IPS-18c (cell line): Measurements from ENCODE around the gene PPIL6.
A peak's percentile ranks its signal among the peaks of the same experiment; 100 is the strongest.

Experiments
- H3K4me3 ChIP-seq: 2 replicates; pipeline ENCODE4 v1.7.0; 2013; ENCODE audit warnings: low read depth, mild to moderate bottlenecking, low read length, moderate library complexity; ENCODE audit not compliant: insufficient read depth
- H3K9me3 ChIP-seq: one replicate; pipeline ENCODE4 v1.6.1; 2013; ENCODE audit warnings: mild to moderate bottlenecking, low read length, moderate library complexity; ENCODE audit not compliant: control insufficient read depth, insufficient read depth

Gene PPIL6

DNA sequence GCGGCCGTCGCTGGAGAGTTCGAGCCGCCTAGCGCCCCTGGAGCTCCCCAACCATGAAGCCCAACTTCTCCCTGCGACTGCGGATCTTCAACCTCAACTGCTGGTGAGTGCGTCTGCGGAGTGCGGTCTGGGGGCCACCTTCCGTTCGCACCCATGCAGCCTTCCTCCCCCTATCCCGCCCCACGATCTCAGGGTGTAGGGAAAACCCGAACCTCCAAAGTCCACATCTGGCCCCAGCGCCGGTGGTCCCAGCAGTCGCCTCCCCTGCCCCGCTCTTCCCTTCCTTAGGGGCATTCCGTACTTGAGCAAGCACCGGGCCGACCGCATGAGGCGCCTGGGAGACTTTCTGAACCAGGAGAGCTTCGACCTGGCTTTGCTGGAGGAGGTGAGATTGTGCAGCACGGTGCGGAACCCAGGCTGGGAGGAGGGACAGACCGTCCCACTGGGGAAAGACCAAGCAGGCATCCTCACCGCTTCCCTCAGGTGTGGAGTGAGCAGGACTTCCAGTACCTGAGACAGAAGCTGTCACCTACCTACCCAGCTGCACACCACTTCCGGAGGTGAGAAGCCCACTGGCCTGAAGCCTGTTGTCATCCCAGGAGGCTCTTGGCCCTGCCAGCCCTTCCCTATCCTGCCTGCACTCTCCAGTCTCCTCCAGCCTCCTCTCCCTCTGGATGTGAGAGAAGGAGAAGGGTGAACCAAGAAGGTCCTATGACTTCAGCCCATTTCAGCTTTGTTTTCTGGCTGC is 815 bp upstream of the PPIL6 start:
- Histone ChIP-seq H3K4me3 (peak overlapping the region; percentile 96), H3K9me3 (no peaks in the 10 kb centered on the region)

DNA sequence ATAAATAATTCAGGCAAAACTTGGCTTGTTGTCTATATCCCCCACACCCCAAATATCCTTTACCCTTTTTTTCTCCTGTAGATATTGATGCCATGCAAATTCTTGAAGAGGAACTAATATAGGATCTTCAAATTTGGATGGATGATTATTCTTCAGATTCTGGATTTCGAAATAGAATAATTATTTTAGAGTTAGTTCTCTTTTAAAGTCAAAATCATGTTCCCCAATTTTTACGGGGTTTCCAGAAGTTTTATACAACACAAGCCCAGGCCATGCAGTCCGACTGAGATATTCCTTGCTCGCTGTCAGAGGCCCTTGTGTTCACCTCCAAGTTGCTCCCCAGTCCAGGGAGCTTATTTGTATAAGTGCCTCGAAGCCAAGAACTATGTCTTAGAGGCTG is 4.4 kb downstream of the PPIL6 start:
- H3K4me3 ChIP-seq: no peak overlapping the region
- no peaks in the 10 kb centered on the region for H3K9me3 ChIP-seq

DNA sequence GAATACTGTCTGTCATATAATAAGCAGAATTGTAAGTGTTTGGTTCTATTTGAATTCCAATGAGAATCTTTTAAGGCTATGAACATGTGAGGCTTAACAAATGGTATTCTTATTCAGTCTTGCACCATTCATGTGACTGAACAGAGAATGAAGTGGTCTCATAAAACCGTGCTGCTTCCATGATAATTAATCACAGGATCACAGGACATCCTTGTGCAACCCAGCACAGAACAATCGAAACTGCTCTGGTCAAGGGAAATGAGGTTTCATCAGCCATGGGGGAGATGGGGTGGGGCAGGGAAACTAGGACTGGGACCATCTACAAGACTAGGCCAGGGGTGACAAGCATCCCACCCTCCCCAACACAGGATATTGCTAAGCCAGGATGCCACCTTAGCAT is 6.0 kb downstream of the PPIL6 start:
- no peaks in the 10 kb centered on the region for H3K9me3 ChIP-seq
- no peak overlapping the region for H3K4me3 ChIP-seq

DNA sequence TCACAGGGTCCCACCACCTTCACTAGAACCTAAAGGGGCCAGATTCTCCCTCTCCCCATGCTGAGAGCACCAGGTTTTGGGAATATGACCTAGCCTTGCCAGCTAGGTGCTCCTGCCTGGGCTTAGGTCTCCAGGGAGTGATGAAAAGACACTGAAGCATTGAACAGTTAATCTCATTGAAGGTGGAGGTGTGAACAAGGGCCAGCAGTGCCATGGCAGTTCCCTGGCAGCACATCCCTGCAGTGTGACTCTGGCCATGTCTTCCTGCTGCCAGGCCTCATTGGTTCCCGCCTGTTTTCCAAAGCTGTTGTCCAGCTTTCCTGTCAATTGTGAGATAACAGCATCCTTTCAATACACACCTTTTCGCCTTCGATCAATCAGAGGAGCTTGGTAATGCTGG is 10.9 kb downstream of the PPIL6 start:
- Histone ChIP-seq H3K4me3 (no peak overlapping the region), H3K9me3 (no peaks in the 10 kb centered on the region)

DNA sequence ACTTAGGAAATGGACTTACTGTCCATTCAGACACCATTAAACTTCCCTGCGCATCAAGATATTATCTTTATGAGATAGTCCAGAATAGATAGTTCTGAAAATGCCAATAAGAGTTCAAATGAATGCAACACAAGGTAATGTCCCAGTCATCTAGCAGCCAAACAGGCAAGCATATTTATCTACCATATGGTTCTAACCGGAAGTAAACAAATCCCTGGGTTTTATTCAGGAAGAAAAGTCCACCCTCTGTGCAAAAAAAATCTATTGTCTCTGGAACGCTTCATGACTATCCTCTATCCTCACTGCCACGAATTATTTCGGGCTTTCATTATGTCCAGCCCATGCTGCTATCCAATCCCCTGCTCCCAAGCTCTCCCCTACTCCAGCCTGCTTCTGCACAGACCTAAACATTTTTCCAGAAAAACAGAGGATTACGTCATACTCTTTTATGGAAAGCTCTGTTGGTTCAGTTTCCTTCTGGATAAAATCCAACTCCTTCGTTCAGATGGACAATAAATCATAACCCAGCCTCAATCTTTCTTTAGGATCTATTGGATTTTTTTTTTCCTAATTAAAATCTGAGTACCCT is 11.4 kb downstream of the PPIL6 start:
- no peak overlapping the region for H3K4me3 ChIP-seq
- H3K9me3 ChIP-seq: no peaks in the 10 kb centered on the region

DNA sequence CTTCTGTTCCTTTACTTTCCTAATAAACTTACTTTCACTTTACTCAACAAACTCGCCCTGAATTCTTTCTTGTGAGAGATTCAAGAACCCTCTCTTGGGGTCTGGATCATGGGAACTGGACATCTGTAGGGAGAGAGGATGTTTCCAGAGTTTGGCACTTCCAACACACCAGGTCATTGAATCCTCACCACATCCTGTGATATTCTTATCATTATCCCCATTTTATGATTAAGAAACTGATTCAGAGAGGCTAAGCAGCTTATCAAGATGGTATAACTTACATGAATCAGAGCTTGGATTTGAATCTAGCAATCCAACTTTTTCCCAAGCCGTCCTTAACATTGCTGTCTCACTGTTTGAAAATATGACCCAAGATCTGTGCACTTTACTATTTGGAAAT is 15.5 kb downstream of the PPIL6 start:
- H3K4me3 ChIP-seq: no peak overlapping the region
- no peaks in the 10 kb centered on the region for H3K9me3 ChIP-seq

DNA sequence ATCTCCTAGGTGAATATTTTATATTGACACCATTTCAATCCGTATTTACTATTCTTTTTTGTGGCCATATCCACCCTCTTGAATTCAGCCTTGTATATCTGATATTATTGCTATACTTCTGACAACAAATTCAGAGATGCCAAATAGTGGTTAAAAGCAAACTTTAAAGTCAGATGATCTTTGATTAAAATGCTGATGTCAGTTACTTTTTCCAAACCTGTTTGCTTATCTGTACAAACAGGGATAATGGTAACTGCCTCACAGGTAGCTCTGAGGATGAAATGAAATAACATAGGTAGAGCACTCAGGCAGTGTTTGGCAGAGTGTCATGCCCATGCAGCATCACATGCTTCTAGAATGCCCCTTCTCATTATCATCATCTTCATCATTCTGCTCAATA is 19.2 kb downstream of the PPIL6 start:
- no peak overlapping the region for H3K4me3 ChIP-seq
- no peaks in the 10 kb centered on the region for H3K9me3 ChIP-seq

DNA sequence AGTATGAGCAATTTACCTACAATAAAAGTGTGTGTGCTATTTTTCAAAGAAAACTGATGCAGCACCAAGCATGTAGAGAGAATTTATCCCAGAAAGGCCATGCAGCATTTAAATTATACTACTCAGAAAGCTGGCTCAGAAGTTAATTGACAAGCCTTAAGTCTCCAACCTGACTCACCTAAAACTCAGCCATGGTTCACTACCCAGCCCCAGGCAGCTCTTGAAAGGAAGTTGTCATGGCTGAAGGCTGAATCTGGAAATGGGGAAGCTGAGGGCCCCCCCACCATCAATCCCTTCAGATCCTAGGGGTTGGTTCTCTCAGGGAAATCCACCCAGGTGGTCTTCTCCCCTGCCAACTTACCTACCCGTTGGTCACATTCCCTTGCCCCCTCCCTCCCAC is 19.7 kb downstream of the PPIL6 start:
- no peak overlapping the region for H3K4me3 ChIP-seq
- H3K9me3 ChIP-seq: no peaks in the 10 kb centered on the region

DNA sequence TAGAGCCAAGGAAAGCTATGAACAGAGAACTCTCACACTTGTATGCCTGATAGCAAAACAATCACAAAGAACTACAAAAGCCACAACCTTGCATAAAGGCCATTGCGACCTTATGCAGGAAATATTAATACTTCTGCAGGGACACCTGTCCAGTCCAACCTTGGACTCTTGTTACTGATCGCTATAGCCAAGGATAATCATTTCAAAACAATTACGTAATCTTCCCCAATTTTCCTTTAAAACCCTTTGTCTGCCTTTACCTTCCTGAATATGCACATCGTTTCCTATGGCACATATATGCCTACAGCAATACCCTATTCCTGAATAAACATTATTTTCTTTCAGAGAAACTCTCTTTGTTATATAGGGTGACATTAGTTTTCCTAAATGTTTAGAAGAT is 22.8 kb downstream of the PPIL6 start:
- Histone ChIP-seq H3K4me3 (no peak overlapping the region), H3K9me3 (no peaks in the 10 kb centered on the region)

DNA sequence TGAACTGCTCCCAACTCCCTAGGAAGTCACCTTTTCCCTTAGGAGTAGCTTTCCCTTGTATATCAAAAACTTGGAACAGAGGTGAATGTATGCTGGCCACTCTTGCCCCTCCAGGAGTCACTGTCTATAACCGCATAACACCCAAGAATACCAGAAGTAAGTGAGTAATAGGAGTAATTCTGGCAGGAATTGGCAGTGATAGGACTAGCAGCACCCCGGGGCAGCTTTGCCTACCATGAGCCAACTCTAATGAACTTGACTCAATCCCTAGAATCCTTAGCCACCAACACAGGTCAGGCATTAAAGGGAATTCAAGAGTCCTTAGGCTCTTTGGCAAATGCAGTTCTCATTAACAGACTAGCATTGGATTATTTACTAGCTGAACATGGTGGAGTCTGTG is 29.4 kb downstream of the PPIL6 start:
- H3K4me3 ChIP-seq: no peak overlapping the region
- no peaks in the 10 kb centered on the region for H3K9me3 ChIP-seq

DNA sequence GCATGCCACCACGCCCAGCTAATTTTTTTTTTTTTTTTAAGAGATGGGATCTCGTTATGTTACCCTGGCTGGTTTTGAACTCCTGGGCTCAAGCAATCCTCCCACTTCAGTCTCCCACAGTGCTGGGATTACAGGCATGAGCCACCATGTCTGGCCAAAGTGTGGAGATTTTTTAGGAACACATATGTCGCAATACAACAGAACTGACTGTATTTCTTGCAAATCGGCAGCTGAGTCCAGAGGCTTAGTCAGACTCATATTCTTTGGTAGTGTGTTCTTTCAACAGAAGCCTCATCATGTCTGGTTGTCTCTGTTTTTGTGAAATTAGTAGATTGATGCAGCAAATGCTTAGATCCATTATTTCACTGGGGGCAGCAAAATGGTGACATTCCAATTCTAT is 34.2 kb downstream of the PPIL6 start:
- no peaks in the 10 kb centered on the region for H3K9me3 ChIP-seq

DNA sequence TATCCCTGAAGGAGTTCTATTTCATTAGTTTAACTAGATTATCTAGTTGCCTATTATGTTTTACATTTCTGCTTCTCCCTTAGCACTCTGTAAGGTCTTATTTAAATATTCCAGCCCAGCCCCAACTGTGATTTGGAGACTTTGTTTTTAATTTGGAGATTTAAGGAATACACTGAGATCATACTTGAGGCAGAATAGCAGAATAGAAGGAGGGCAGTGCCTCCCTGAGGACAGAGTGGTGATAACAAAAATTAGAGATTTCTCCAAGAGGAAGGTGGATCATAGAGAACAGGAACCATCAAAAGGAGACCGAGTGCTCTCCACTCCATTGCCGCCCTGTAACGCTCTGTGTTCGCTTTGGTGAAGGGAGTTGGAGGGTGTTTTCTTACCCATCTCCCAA is 43.4 kb downstream of the PPIL6 start:
- H3K4me3 ChIP-seq: no peak overlapping the region
- no peaks in the 10 kb centered on the region for H3K9me3 ChIP-seq

More for the DNA sequence above, 34.2 kb downstream of the PPIL6 start:
- H3K4me3 ChIP-seq: no peak overlapping the region

DNA sequence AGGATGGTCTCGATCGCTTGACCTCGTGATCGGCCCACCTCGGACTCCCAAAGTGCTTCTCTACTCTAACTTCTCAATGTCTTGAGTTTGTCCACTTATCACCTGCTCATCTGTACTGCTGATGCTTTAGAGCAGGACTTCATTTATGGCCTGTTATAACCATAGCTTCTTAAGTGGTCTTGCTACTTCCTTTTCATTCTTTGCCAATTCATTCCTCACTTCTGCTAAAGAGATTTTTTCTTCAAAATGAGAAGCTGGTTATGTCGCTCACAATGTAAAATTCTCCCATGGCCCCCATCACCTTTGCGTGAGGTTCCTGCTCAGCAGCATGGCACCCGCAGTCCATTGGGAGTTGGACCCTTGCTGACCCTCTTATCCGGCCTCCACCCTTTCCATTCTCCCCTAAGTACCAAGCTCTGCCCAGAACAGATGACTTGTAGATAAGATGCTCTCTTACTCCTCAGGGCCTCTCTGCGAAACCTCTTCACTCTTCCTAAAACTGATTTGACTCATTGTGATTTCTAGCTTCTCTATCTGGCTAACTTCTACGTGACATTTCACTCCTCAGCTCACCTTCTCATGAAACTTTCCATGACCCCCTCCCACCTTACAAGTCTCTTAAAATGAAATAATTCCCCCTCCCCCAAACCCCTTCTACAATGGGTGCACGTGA is 44.2 kb downstream of the PPIL6 start:
- H3K9me3 ChIP-seq: no peaks in the 10 kb centered on the region
- H3K4me3 ChIP-seq: no peak overlapping the region

DNA sequence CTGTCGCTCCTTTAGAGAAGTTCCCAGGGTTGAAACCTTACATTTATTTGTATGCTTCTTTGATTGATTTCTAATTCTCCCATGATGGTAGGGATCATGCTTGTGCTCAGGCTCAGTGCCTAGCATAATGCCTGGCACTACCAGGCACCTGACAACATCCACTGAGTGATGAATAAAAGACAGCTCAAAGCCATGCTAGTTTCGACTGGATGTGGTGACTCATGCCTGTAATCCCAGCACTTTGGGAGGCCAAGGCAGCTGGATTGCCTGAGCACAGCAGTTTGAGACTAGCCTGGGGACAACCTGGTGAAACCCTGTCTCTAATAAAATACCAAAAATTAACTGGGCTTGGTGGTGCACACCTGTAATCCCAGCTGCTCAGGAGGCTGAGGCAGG is 46.5 kb downstream of the PPIL6 start:
- no peak overlapping the region for H3K4me3 ChIP-seq

DNA sequence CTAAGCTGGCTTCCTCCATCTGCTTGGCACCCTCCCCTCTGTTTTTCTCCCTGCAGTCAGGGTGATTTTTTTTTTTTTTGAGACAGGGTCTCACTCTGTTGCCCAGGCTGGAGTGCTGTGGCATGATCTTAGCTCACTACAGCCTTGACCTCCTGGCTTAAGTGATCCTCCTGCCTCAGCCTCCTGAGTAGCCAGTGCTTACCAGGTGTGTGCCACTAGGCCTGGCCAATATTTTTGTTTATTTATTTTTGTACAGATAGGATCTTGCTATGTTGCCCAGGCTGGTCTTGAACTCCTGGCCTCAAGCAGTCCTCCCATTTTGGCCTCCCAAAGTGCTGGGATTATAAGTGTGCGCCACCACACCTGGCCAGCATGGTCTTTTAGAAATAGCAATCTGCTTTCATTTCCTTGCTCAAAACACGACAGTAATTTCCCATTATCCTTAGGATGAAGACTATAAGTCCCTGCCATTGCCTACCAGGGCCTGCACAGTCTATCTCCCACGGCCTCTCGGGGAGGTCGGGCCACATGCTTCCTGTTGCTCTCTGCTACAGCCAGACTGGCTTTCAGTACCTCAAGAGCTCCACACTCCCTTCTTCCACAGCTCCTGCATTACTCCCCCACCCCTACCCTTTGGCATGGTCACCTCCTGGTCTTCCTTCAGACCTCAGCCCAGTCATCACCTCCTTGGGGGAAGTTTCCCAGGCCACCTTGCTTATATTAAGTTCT is 47.1 kb downstream of the PPIL6 start:
- H3K9me3 ChIP-seq: no peaks in the 10 kb centered on the region

More for the DNA sequence above, 46.5 kb downstream of the PPIL6 start:
- H3K9me3 ChIP-seq: no peaks in the 10 kb centered on the region

DNA sequence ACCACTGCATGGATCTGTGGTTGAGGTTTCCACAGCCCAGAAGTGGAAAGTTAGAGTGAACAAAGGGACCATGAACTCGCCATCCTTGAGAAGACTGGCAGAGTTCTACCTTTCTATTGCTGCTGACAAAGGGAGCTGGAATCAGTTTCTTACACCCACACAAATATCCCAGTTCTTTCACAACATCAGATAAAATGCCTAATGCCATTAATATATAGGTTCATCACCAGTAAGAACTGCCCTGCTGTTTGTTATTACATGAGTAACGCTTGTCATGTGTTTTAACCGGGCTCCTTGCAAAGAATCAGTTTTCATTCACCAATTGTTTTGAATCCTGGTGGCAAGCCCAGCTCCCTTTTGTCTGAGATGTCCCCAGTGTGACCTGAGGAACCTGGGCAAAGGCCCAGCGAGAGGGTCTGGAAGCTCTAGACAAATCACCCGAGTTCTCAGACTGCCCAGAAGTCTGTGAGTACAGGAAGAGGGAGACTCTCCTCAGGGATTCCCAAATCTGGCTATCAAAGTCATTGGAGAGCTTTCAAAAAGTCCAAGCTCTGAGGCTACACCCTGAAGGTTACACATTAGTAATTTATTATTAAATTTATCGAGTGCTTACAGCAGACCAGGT is 50.7 kb downstream of the PPIL6 start:
- no peaks in the 10 kb centered on the region for H3K9me3 ChIP-seq
- no peak overlapping the region for H3K4me3 ChIP-seq

More for the DNA sequence above, 47.1 kb downstream of the PPIL6 start:
- no peak overlapping the region for H3K4me3 ChIP-seq

DNA sequence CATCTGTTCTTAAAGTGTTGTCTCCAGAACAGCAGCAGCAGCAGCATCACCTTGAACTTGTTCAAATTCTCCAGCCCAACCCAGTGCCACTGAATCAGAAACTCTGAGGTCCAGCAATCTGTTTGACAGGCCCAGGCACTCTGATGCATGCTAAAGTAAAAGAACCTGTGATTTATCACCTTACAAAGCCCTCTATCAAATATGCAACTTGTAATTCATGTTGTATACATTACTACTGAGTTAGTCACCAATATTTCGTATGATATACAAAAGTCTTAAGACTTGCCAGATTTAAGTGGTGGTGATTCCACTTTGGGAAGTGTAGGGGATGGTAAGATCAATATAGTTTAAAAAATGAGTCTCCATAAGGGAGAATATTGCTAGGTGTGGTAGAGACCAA is 52.2 kb downstream of the PPIL6 start:
- H3K4me3 ChIP-seq: no peak overlapping the region
- no peaks in the 10 kb centered on the region for H3K9me3 ChIP-seq
